HUES48 (cell line): ENCODE measurements around the gene KBTBD6.
"Not testable (repeated sequence)": the region's sequence is repeated elsewhere in the genome, so short reads cannot be mapped to it uniquely, and the experiment has no call there.

ENCODE experiments used
- H3K27ac ChIP-seq: one replicate; pipeline ENCODE4 v1.7.0; 2013; ENCODE audit warnings: low read depth, low read length, inconsistent platforms
- H3K27me3 ChIP-seq: 2 replicates; pipeline ENCODE4 v1.6.1; 2013; ENCODE audit warnings: mild to moderate bottlenecking, low read length; ENCODE audit not compliant: control insufficient read depth, insufficient read depth
- H3K36me3 ChIP-seq: 2 replicates; pipeline ENCODE4 v1.6.1; 2013; ENCODE audit warnings: low read length; ENCODE audit not compliant: control insufficient read depth, insufficient read depth
- H3K4me1 ChIP-seq: 2 replicates; pipeline ENCODE4 v1.6.1; 2013; ENCODE audit warnings: mild to moderate bottlenecking, low read length; ENCODE audit not compliant: control insufficient read depth, insufficient read depth
- H3K4me3 ChIP-seq: 2 replicates; pipeline ENCODE4 v1.5.1; 2013; ENCODE audit warnings: mild to moderate bottlenecking, low read depth, low read length
- H3K9ac ChIP-seq: 2 replicates; pipeline ENCODE4 v1.6.1; 2013; ENCODE audit warnings: mild to moderate bottlenecking, low read depth, low read length, moderate library complexity
- H3K9me3 ChIP-seq: 2 replicates; pipeline ENCODE4 v1.6.1; 2013; ENCODE audit warnings: low read length; ENCODE audit not compliant: control insufficient read depth, insufficient read depth

Gene KBTBD6

GRCh38 chr13:41132512-41133152 lies at the start of gene KBTBD6:
Gene KBTBD6, minus strand, starts transcription at chr13:41132802. Its CDS starts 291 bp downstream, at chr13:41132511.
- H3K4me1 ChIP-seq, result peaks cover 11% of the 10 kb centered on the region
- H3K9me3 ChIP-seq, result no peaks in the 10 kb centered on the region
- H3K36me3 ChIP-seq, result peaks cover 12% of the 10 kb centered on the region; the same call in 1 of the 2 replicates
- H3K4me3 ChIP-seq, result peak within 1 kb of the TSS; percentile 95
- peak within 1 kb of the TSS; percentile 39 for H3K27ac ChIP-seq
- H3K27me3 ChIP-seq, result no peaks in the 10 kb centered on the region
- H3K9ac ChIP-seq, result peak within 1 kb of the TSS; percentile 83

- no peaks in the 10 kb centered on the region for H3K9me3 ChIP-seq
- no peak overlapping the region for H3K9ac ChIP-seq
- H3K27me3 ChIP-seq, result no peaks in the 10 kb centered on the region
These were observed 49.6 kb upstream of the KBTBD6 start for GRCh38 chr13:41182231-41182630.

GRCh38 chr13:41179593-41180250 lies 47.1 kb upstream of the KBTBD6 start:
- H3K4me3 ChIP-seq, result no peak overlapping the region
- H3K4me1 ChIP-seq, result no peaks in the 10 kb centered on the region
- H3K36me3 ChIP-seq, result no peaks in the 10 kb centered on the region
- H3K9ac ChIP-seq, result no peak overlapping the region
- H3K27me3 ChIP-seq, result no peaks in the 10 kb centered on the region
- H3K27ac ChIP-seq, result no peak overlapping the region
- peaks cover 18% of the 10 kb centered on the region for H3K9me3 ChIP-seq

More at GRCh38 chr13:41182231-41182630, 49.6 kb upstream of the KBTBD6 start:
- Histone ChIP-seq H3K4me1 (no peaks in the 10 kb centered on the region), H3K4me3 (no peak overlapping the region), H3K27ac (no peak overlapping the region), H3K36me3 (no peaks in the 10 kb centered on the region)

GRCh38 chr13:41178040-41178439 lies 45.4 kb upstream of the KBTBD6 start:
- Histone ChIP-seq H3K27ac (no peak overlapping the region), H3K4me3 (no peak overlapping the region), H3K4me1 (no peaks in the 10 kb centered on the region), H3K36me3 (no peaks in the 10 kb centered on the region), H3K27me3 (no peaks in the 10 kb centered on the region), H3K9me3 (peaks cover 30% of the 10 kb centered on the region), H3K9ac (no peak overlapping the region)

- H3K4me1 ChIP-seq, result no peaks in the 10 kb centered on the region
- H3K9me3 ChIP-seq, result peaks cover 30% of the 10 kb centered on the region
- no peaks in the 10 kb centered on the region for H3K27me3 ChIP-seq
These were observed 45.0 kb upstream of the KBTBD6 start for GRCh38 chr13:41177616-41178015.

GRCh38 chr13:41175576-41175975 lies 43.0 kb upstream of the KBTBD6 start:
- not testable (repeated sequence) for H3K27ac ChIP-seq, H3K27me3 ChIP-seq, H3K4me1 ChIP-seq, H3K4me3 ChIP-seq, H3K36me3 ChIP-seq, H3K9ac ChIP-seq
- peaks cover 30% of the 10 kb centered on the region for H3K9me3 ChIP-seq

More at GRCh38 chr13:41177616-41178015, 45.0 kb upstream of the KBTBD6 start:
- Histone ChIP-seq H3K4me3 (no peak overlapping the region), H3K9ac (no peak overlapping the region), H3K36me3 (no peaks in the 10 kb centered on the region), H3K27ac (no peak overlapping the region)

GRCh38 chr13:41162151-41162550 lies 29.5 kb upstream of the KBTBD6 start:
- no peak overlapping the region for H3K9ac ChIP-seq
- no peaks in the 10 kb centered on the region for H3K36me3 ChIP-seq
- H3K4me1 ChIP-seq, result peaks cover 22% of the 10 kb centered on the region

GRCh38 chr13:41159174-41159573 lies 26.6 kb upstream of the KBTBD6 start:
- H3K27me3 ChIP-seq, result no peaks in the 10 kb centered on the region
- H3K9me3 ChIP-seq, result no peaks in the 10 kb centered on the region
- peaks cover 30% of the 10 kb centered on the region for H3K4me1 ChIP-seq
- no peaks in the 10 kb centered on the region for H3K36me3 ChIP-seq
- H3K27ac ChIP-seq, result no peak overlapping the region
- H3K9ac ChIP-seq, result peak overlapping the region; percentile 28; the same call in 1 of the 2 replicates
- H3K4me3 ChIP-seq, result no peak overlapping the region

More at GRCh38 chr13:41162151-41162550, 29.5 kb upstream of the KBTBD6 start:
- Histone ChIP-seq H3K27ac (no peak overlapping the region), H3K9me3 (no peaks in the 10 kb centered on the region), H3K27me3 (no peaks in the 10 kb centered on the region), H3K4me3 (no peak overlapping the region)

GRCh38 chr13:41157048-41157717 lies 24.6 kb upstream of the KBTBD6 start:
- no peak overlapping the region for H3K27ac ChIP-seq

GRCh38 chr13:41156620-41157019 lies 24.0 kb upstream of the KBTBD6 start:
- H3K27me3 ChIP-seq, result no peaks in the 10 kb centered on the region
- peaks cover 30% of the 10 kb centered on the region for H3K4me1 ChIP-seq
- peaks cover 8% of the 10 kb centered on the region; the same call in 1 of the 2 replicates for H3K9me3 ChIP-seq
- H3K4me3 ChIP-seq, result no peak overlapping the region
- H3K36me3 ChIP-seq, result no peaks in the 10 kb centered on the region
- H3K27ac ChIP-seq, result no peak overlapping the region
- H3K9ac ChIP-seq, result no peak overlapping the region

More at GRCh38 chr13:41157048-41157717, 24.6 kb upstream of the KBTBD6 start:
- Histone ChIP-seq H3K27me3 (no peaks in the 10 kb centered on the region), H3K36me3 (no peaks in the 10 kb centered on the region), H3K4me1 (peaks cover 30% of the 10 kb centered on the region), H3K9me3 (peaks cover 3% of the 10 kb centered on the region; the same call in 1 of the 2 replicates), H3K9ac (no peak overlapping the region), H3K4me3 (no peak overlapping the region)

GRCh38 chr13:41154042-41154441 lies 21.4 kb upstream of the KBTBD6 start:
- Histone ChIP-seq H3K27me3 (no peaks in the 10 kb centered on the region), H3K9me3 (peaks cover 26% of the 10 kb centered on the region), H3K27ac (no peak overlapping the region), H3K4me1 (peaks cover 19% of the 10 kb centered on the region), H3K4me3 (no peak overlapping the region), H3K36me3 (no peaks in the 10 kb centered on the region), H3K9ac (no peak overlapping the region)
